WERI-Rb-1 (cell line): ENCODE data around the gene ARMC2.

Source experiments
- DNase-seq: peaks from one replicate; pipeline ENCODE4 v3.0.0-alpha.2; 2020
- H3K27ac ChIP-seq: fragments of 250-450 bp; sonication (Bioruptor Pico); 2 replicates; pipeline ENCODE4 v1.5.1; 2020; ENCODE audit warnings: mild to moderate bottlenecking, moderate library complexity
- H3K27me3 ChIP-seq: fragments of 250-450 bp; sonication (Bioruptor Pico); 2 replicates; pipeline ENCODE4 v1.5.1; 2021; ENCODE audit warnings: mild to moderate bottlenecking, low read depth, moderate library complexity; ENCODE audit not compliant: insufficient read depth, severe bottlenecking
- H3K36me3 ChIP-seq: fragments of 250-450 bp; sonication (Bioruptor Pico); 2 replicates; pipeline ENCODE4 v1.5.1; 2020; ENCODE audit warnings: mild to moderate bottlenecking, moderate library complexity
- H3K4me3 ChIP-seq: 2 replicates; pipeline ENCODE4 v1.5.1; 2011; ENCODE audit warnings: low read depth, mild to moderate bottlenecking, control low read depth, low read length
- H3K9me3 ChIP-seq: fragments of 250-450 bp; sonication (Bioruptor Pico); 2 replicates; pipeline ENCODE4 v1.5.1; 2021; ENCODE audit warnings: mild to moderate bottlenecking, moderate library complexity; ENCODE audit not compliant: severe bottlenecking
- TF ChIP-seq, protein P1 (sequence below): IDR thresholded peaks from 2 replicates; pipeline ENCODE4 v1.5.1; 2011; ENCODE audit warnings: low read depth, mild to moderate bottlenecking, control low read depth, inconsistent platforms, low read length

ARMC2 gene

GRCh38 chr6:108848116-108848868 is at the start of gene ARMC2:
Gene ARMC2 (plus strand): TSS chr6:108848422. CDS start chr6:108854268, 5,846 bp downstream.
- Histone ChIP-seq H3K4me3 (peak within 1 kb of the TSS; percentile 63), H3K27ac (peak within 1 kb of the TSS; percentile 55), H3K27me3 (no peaks in the 10 kb centered on the region), H3K9me3 (no peaks in the 10 kb centered on the region), H3K36me3 (no peaks in the 10 kb centered on the region)
- peak; percentile 96 for DNase-seq
- TF ChIP-seq, protein P1, sequence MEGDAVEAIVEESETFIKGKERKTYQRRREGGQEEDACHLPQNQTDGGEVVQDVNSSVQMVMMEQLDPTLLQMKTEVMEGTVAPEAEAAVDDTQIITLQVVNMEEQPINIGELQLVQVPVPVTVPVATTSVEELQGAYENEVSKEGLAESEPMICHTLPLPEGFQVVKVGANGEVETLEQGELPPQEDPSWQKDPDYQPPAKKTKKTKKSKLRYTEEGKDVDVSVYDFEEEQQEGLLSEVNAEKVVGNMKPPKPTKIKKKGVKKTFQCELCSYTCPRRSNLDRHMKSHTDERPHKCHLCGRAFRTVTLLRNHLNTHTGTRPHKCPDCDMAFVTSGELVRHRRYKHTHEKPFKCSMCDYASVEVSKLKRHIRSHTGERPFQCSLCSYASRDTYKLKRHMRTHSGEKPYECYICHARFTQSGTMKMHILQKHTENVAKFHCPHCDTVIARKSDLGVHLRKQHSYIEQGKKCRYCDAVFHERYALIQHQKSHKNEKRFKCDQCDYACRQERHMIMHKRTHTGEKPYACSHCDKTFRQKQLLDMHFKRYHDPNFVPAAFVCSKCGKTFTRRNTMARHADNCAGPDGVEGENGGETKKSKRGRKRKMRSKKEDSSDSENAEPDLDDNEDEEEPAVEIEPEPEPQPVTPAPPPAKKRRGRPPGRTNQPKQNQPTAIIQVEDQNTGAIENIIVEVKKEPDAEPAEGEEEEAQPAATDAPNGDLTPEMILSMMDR, result no peak

DNA sequence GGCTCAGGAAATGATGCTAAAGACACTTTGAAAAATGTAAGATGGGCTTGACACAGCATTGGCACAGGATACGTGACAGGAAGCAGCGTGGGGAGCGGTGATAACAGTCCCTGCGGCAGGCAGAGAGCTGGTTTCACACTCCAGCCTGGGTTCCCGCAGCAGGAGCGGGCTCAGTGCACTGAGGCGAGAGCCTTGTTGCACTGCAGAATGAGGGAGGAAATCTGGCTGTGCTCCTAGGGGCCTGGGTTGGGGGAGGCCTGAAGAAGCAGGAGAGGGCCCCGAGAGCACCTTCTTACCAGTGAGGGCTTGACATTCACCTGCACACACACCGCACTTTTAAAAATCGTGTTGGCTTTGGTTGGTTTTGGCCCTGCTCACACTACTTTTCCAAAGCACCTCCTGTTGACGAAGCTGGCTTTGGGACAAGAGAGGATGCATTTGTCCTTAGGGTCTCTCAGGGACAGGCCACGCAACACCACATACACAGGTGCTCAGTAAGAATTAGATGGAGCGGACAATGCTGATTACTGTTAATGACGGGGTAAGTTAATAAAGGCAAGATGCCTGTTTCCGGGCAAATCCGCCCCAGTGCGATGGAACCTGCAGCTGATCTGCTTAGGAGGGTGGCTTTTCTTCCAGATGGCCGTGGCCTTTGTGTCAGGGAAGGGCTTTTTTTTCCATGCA is 49.4 kb upstream of the ARMC2 start:
- H3K36me3 ChIP-seq, result no peaks in the 10 kb centered on the region
- H3K27ac ChIP-seq, result peak overlapping the region; percentile 49
- no peaks in the 10 kb centered on the region for H3K27me3 ChIP-seq
- peak overlapping the region; percentile 35 for H3K4me3 ChIP-seq
- TF ChIP-seq, protein P1, result no peak
- peak; percentile 82 for DNase-seq
- H3K9me3 ChIP-seq, result no peaks in the 10 kb centered on the region

DNA sequence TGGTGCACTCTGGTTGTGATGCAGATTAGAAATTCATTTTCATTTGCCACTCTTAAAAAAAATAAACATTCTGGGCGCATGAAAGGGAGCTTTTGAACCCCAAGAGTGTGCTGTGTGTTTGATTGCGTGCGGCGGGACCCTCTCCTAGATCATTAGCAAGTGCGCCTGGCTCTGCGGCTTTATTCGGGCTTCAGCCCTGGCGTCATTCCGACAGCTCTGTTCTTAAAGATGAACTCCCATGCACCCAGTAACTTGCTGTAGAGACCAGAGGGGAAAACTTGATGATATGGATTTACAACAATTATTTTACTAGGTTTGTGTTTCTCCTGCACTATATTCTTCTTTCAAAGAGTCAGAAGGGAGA is 48.9 kb upstream of the ARMC2 start:
- Histone ChIP-seq H3K27ac (peak overlapping the region; percentile 49), H3K36me3 (no peaks in the 10 kb centered on the region), H3K9me3 (peaks cover 2% of the 10 kb centered on the region), H3K4me3 (peak overlapping the region; percentile 35), H3K27me3 (no peaks in the 10 kb centered on the region)
- DNase-seq, result no peak
- TF ChIP-seq, protein P1, result no peak

DNA sequence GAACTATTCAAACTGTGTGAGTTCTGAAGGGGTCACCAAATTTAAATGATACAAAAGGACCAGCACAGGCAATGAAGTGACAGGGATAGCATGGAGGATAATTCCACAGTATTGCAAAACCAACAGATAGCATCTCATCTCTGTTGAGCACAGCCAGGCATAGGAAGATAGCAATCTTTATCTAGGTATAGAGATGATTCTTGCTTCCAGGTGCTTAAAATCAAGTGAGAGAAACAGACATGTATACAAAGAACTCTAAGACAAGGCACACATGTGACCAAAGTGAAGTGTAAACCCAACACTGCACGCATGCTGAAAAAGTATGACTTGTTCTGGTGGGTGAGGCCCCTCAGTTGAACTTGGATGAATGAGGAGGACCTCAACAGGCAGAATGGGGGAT is 48.4 kb upstream of the ARMC2 start:
- H3K36me3 ChIP-seq, result no peaks in the 10 kb centered on the region; the same call in 1 of the 2 replicates
- H3K9me3 ChIP-seq, result peaks cover 7% of the 10 kb centered on the region
- peak overlapping the region; percentile 49 for H3K27ac ChIP-seq
- no peaks in the 10 kb centered on the region for H3K27me3 ChIP-seq
- H3K4me3 ChIP-seq, result no peak overlapping the region
- TF ChIP-seq, protein P1, result no peak
- DNase-seq, result no peak

DNA sequence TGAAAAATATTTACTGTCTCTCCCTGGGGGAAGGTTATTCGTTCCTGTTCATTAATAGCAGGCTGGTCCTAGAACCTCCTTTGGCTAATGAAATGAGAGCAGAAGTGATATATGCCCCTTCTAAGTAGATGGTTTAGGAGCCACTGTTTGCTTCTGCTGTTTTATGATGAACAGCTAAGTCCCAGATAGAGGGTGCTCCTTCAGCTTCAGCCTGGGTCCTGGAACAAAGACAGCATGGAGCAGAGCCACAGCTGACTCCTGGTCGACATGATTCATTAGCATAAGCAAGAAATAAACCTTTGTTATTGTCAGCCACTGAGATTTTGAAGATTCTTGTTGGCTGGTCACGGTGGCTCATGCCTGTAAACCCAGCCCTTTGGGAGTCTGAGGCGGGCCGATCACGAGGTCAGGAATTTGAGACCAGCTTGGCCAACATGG is 47.8 kb upstream of the ARMC2 start:
- Histone ChIP-seq H3K9me3 (peaks cover 11% of the 10 kb centered on the region), H3K36me3 (no peaks in the 10 kb centered on the region; the same call in 1 of the 2 replicates), H3K4me3 (peak overlapping the region; percentile 21), H3K27me3 (no peaks in the 10 kb centered on the region), H3K27ac (peak overlapping the region; percentile 43)
- TF ChIP-seq, protein P1, result no peak
- DNase-seq, result no peak
